Activated CD4-positive, alpha-beta T cell treated with anti-CD3 and anti-CD28 coated beads for 36 hours (primary cell): Measurements from ENCODE around the gene SLC16A1. TPM values are rescaled to one million over a fixed set of nuclear protein-coding genes. Genes with fewer than 3 reads are reported as not detected.

Source experiments
- ATAC-seq: fragments of 200-7000 bp; cut with Tn5 transposase; one replicate; pipeline ENCODE4 v1.10.0; 2021; ENCODE audit warnings: mild to moderate bottlenecking, moderate library complexity
- CTCF ChIA-PET: fragments of 350-600 bp; sonication (Branson Sonifier 250); formaldehyde crosslinking; loops from one replicate; lab custom pipeline; 2021; ENCODE audit warnings: antibody characterized with exemption; lab: Charles Lee
- POLR2A ChIA-PET: fragments of 350-600 bp; sonication (Branson Sonifier 250); formaldehyde crosslinking; loops from one replicate; lab custom pipeline; 2021; ENCODE audit warnings: antibody characterized with exemption, inconsistent platforms; lab: Charles Lee
- DNase-seq: peaks from one replicate; pipeline ENCODE4 v3.0.0-alpha.2; 2020
- H3K27ac Mint-ChIP-seq: one replicate; pipeline ENCODE4 v1.8.0; 2021; ENCODE audit warnings: mixed read lengths
- H3K27me3 Mint-ChIP-seq: one replicate; pipeline ENCODE4 v1.8.0; 2021; ENCODE audit warnings: mixed read lengths
- H3K36me3 Mint-ChIP-seq: one replicate; pipeline ENCODE4 v1.8.0; 2021; ENCODE audit warnings: low read depth, mixed read lengths
- H3K4me1 Mint-ChIP-seq: one replicate; pipeline ENCODE4 v1.8.0; 2021; ENCODE audit warnings: mixed read lengths
- H3K4me3 Mint-ChIP-seq: one replicate; pipeline ENCODE4 v1.8.0; 2021; ENCODE audit warnings: mild to moderate bottlenecking, moderate library complexity, mixed read lengths
- H3K9me3 Mint-ChIP-seq: one replicate; pipeline ENCODE4 v1.8.0; 2021; ENCODE audit warnings: low read depth, mixed read lengths
- intact Hi-C, 2 experiments: fragments of 100-400 bp; cut with DNase I in 1 of 2; cut with micrococcal nuclease in 1 of 2; formaldehyde crosslinking; loops; one replicate each; pipeline versions ENCODE4 v1.14.2 to v1.15.1; 2022 to 2024; cut with DNase I, micrococcal nuclease
- total RNA-seq, 2 experiments: library from RNA; stranded (reverse); gene quantifications; one replicate each; pipeline ENCODE4 v1.2.3, GENCODE V29; 2021

SLC16A1 gene
- total RNA-seq, 2 experiments from 2014 or later = 70.0 to 70.4 TPM

DNA sequence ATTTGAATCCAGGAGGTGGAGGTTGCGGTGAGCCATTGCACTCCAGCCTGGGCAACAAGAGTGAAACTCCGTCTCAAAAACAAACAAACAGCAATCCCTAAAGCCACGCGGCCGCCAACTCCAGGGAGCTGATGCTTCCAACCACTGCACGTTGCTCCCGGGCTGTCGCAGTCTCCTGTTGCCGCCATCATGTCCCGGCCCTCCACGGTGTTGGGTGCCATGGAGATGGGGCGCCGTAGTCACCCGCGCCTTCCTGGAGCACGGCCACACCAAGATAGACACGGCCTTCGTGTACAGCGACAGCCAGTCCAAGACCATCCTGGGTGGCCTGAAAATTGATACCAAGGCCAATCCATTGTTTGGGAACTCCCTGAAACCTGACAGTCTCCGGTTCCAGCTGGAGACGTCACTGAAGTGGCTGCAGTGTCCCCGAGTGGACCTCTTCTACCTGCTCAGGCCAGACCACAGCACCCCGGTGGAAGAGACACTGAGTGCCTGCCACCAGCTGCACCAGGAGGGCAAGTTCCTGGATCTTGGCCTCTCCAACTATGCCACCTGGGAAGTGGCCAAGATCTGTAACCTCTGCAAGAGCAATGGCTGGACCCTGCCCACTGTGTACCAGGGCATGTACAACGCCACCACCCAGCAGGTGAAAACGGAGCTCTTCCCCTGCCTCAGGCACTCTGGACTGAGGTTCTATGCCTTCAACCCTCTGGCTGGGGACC, 32.6 kb downstream of the SLC16A1 start:
- H3K27me3 Mint-ChIP-seq = no peaks in the 10 kb centered on the region
- no peak overlapping the region for H3K27ac Mint-ChIP-seq
- ChIA-PET POLR2A (no interaction called here), CTCF (interaction anchor here (0.7 kb wide), 1 partner anchor 100 kb away, joined by 3 read pairs; no protein-coding TSS in a partner anchor)
- no peak overlapping the region for H3K4me3 Mint-ChIP-seq
- DNase-seq (no peak), ATAC-seq (no peak)
- H3K4me1 Mint-ChIP-seq = no peaks in the 10 kb centered on the region
- intact Hi-C loops = no loop called here
- H3K36me3 Mint-ChIP-seq = peaks cover 53% of the 10 kb centered on the region
- H3K9me3 Mint-ChIP-seq = no peaks in the 10 kb centered on the region

- no peaks in the 10 kb centered on the region for H3K9me3 Mint-ChIP-seq
- peaks cover 44% of the 10 kb centered on the region for H3K36me3 Mint-ChIP-seq
- H3K4me1 Mint-ChIP-seq = peaks cover under 1% of the 10 kb centered on the region
- CTCF ChIA-PET = no interaction called here
- intact Hi-C loops = no loop called here
- H3K4me3 Mint-ChIP-seq = no peak overlapping the region
- POLR2A ChIA-PET = no interaction called here
- no peaks in the 10 kb centered on the region for H3K27me3 Mint-ChIP-seq
- no peak overlapping the region for H3K27ac Mint-ChIP-seq
- ATAC-seq = no peak
- no peak for DNase-seq
These were observed 44.3 kb downstream of the SLC16A1 start for GRCh38 chr1:112911506-112912220.

DNA sequence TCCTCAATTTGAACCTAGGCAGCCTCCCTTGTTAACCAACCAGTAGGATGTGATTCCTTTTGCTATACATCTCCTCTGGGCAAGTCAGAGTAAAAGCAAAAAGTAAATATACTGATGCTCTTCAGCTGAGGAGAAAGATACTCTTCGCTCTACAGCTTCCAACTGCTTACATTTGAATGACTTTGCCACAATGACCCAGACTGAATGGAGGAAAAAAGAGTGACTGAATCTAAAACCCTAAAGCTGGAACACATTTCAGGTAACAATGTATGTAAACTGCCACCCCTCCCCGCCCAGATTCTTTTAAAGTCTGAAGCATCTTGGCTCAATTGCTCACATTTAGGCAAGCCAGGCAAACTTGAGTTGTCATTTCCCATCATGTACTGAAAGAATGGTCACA, 46.1 kb downstream of the SLC16A1 start:
- Mint-ChIP-seq H3K27me3 (no peaks in the 10 kb centered on the region), H3K4me1 (peaks cover 19% of the 10 kb centered on the region), H3K36me3 (peaks cover 31% of the 10 kb centered on the region), H3K27ac (no peak overlapping the region), H3K4me3 (no peak overlapping the region), H3K9me3 (no peaks in the 10 kb centered on the region)
- DNase-seq (no peak), ATAC-seq (no peak)
- intact Hi-C loops = no loop called here
- POLR2A ChIA-PET = no interaction called here
- CTCF ChIA-PET = no interaction called here

DNA sequence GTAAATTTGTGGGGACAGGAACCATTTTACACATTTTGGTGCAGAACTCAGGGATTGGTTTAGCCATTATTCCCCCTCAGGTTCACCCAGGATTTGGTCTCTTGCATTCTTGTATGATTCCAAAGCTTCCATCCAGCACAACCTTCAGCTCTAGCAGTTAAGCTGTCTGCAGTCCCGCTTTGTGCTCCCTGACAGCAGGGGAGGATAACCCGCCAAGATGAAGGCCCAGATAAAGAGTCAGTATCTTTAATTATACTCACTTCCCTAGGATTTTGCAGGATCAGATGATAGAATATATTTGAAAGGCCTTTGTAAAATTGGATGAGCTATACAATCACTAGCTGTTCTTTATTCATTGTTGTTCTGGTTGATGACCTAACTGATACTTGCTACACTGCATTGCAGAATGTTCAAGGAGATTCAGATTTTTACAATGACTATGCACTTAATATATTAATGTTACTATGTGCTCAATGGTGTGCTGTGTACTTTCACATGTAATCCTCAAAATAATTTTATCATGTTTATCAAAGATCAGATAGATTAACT, 49.8 kb downstream of the SLC16A1 start:
- H3K36me3 Mint-ChIP-seq = peaks cover 8% of the 10 kb centered on the region
- H3K9me3 Mint-ChIP-seq = no peaks in the 10 kb centered on the region
- intact Hi-C loops = no loop called here
- POLR2A ChIA-PET = no interaction called here
- ATAC-seq (no peak), DNase-seq (no peak)
- H3K4me1 Mint-ChIP-seq = peaks cover 41% of the 10 kb centered on the region
- peak overlapping the region; percentile 45 for H3K27ac Mint-ChIP-seq
- CTCF ChIA-PET = interaction anchor here (3.5 kb wide), 1 partner anchor 167 kb away, joined by 20 read pairs; the partner anchor contains the start of gene LRIG2
- H3K4me3 Mint-ChIP-seq = no peak overlapping the region
- no peaks in the 10 kb centered on the region for H3K27me3 Mint-ChIP-seq

DNA sequence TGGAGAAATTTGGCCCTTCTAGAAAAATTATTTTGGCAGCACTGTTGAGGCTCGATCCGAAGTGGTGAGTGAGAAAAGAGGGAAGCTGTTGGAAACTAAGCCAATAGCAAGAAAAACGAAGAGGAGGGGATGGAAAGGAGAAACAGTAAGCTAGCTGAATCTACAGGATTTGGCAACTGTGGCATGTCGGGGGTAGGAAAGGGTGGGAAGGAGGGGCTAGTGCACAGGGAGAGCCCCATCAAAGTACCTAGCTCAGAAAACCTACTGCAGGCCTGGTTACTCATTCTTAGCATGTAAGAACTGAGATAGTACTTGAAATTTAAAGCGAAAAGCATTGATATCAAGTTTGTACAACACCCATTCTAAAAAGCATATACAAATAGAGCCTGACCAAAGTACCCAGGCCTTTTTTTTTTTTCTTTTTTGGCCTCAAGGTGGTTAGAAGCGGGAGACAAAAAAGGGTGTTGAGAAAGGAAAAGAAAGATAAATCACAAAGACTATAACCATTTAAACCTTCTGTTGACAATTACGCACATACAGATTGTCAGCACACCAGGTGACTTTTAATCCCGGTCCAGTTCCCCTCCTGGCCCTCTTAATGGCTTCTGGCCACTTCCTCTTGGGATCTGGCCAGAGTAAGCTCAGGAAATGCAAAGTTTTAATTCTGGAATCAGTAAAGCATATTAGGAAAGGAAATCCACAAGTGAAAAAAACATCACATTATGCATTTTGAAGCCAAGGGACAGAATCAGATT, 50.4 kb downstream of the SLC16A1 start:
- Mint-ChIP-seq H3K36me3 (peaks cover 6% of the 10 kb centered on the region), H3K9me3 (no peaks in the 10 kb centered on the region), H3K27ac (peak overlapping the region; percentile 59), H3K4me1 (peaks cover 41% of the 10 kb centered on the region), H3K27me3 (no peaks in the 10 kb centered on the region), H3K4me3 (no peak overlapping the region)
- CTCF ChIA-PET = interaction anchor here (3.5 kb wide), 1 partner anchor 168 kb away, joined by 20 read pairs; the partner anchor contains the start of gene LRIG2
- POLR2A ChIA-PET = no interaction called here
- DNase-seq = peak; percentile 33
- intact Hi-C loops = loop anchor here in 1 of 2 experiments (2.0 kb wide), 1 partner anchor 51 kb away; the partner anchor contains the start of gene SLC16A1
- peak; percentile 60 for ATAC-seq

DNA sequence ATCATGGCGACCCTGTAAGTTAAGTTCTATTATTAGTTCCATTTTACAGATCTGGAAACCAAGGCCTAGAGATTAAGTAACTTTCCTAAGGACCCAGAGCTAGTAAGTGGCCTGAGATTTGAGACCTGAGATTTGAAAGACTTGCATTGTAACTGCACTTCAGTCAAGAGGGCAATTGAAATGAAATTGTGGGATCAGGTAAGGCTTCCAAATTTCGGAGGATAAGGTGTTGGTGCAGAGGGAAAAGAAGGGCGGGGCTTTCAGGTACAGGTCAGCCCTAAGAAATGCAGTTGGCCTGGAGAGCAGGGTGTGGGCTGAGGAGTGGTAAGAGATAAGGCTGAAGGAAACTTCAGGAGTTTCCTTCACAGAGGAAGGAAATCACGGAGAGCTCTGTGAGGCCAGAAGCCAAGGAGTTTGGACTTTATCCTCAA, 51.1 kb downstream of the SLC16A1 start:
- no peaks in the 10 kb centered on the region for H3K9me3 Mint-ChIP-seq
- POLR2A ChIA-PET = interaction anchor here (0.5 to 0.6 kb wide), 2 partner anchors 11 to 123 kb away, joined by 3 to 6 read pairs; no protein-coding TSS in a partner anchor

DNA sequence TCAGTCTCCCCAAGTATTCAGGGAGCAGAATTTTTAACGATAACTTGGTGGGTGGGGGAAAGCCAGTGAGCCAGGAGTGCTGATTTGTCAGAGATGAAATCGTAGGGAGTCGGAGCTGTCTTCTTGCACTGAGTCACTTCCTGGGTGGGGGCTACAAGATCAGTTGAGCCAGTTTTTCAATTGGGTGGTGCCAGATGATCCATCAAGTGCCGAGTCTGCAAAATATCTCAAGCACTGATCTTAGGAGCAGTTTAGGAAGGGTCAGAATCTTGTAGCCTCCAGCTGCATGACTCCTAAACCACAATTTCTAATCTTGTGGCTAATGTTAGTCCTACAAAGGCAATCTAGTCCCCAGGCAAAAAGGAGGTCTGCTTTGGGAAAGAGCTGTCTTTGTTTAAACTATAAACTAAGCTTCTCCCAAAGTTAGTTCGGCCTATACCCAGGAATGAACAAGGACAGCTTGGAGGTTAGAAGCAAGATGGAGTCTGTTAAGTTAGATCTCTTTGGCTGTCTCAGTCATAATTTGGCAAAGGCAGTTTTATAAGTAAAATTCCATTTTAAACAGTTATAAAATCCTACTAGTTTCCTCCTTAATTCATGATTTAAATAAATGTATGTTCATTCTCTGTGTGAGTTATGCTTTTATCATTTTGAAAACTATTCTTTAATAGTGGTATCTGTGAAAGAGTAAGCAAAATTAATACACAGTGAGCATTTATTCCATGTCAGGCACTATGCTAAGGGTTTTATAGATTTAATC, 51.7 kb downstream of the SLC16A1 start:
- peak; percentile 80 for DNase-seq
- no peak overlapping the region for H3K4me3 Mint-ChIP-seq
- CTCF ChIA-PET = interaction anchor here (0.7 to 3.5 kb wide), 4 partner anchors 10 to 169 kb away, joined by 3 to 20 read pairs (median 3); partner anchors contain the start of gene LRIG2
- intact Hi-C loops = loop anchor here (1.0 to 2.0 kb wide), 4 partner anchors 53 to 508 kb away; partner anchors contain the start of genes CTTNBP2NL (in 1 of the 2) and SLC16A1 (in 1 of the 2)
- no peaks in the 10 kb centered on the region for H3K9me3 Mint-ChIP-seq
- POLR2A ChIA-PET = interaction anchor here (0.5 to 1.1 kb wide), 6 partner anchors 11 to 1244 kb away, joined by 3 to 6 read pairs (median 3); no protein-coding TSS in a partner anchor
- H3K27me3 Mint-ChIP-seq = no peaks in the 10 kb centered on the region
- H3K36me3 Mint-ChIP-seq = peaks cover 4% of the 10 kb centered on the region
- peak; percentile 96 for ATAC-seq
- peaks cover 41% of the 10 kb centered on the region for H3K4me1 Mint-ChIP-seq
- peak overlapping the region; percentile 83 for H3K27ac Mint-ChIP-seq

More for the DNA sequence above, 51.1 kb downstream of the SLC16A1 start:
- CTCF ChIA-PET = interaction anchor here (3.5 kb wide), 1 partner anchor 168 kb away, joined by 20 read pairs; the partner anchor contains the start of gene LRIG2
- Mint-ChIP-seq H3K4me3 (no peak overlapping the region), H3K27ac (peak overlapping the region; percentile 13), H3K4me1 (peaks cover 41% of the 10 kb centered on the region), H3K27me3 (no peaks in the 10 kb centered on the region), H3K36me3 (peaks cover 6% of the 10 kb centered on the region)
- no peak for DNase-seq
- no peak for ATAC-seq
- intact Hi-C loops = loop anchor here (1.0 to 2.0 kb wide), 4 partner anchors 52 to 509 kb away; partner anchors contain the start of genes CTTNBP2NL (in 1 of the 2) and SLC16A1 (in 1 of the 2)

- Mint-ChIP-seq H3K36me3 (no peaks in the 10 kb centered on the region), H3K27me3 (no peaks in the 10 kb centered on the region), H3K9me3 (no peaks in the 10 kb centered on the region), H3K4me3 (no peak overlapping the region), H3K4me1 (peaks cover 41% of the 10 kb centered on the region), H3K27ac (no peak overlapping the region)
- DNase-seq = no peak
- intact Hi-C loops = no loop called here
- ATAC-seq = no peak
- ChIA-PET CTCF (no interaction called here), POLR2A (no interaction called here)
These were observed 53.8 kb downstream of the SLC16A1 start for GRCh38 chr1:112902221-112902620.

- CTCF ChIA-PET = interaction anchor here (0.9 to 1.4 kb wide), 2 partner anchors 12 to 21 kb away, joined by 3 to 5 read pairs; no protein-coding TSS in a partner anchor
- H3K27me3 Mint-ChIP-seq = no peaks in the 10 kb centered on the region
- no peak overlapping the region for H3K4me3 Mint-ChIP-seq
- H3K27ac Mint-ChIP-seq = no peak overlapping the region
- peaks cover 37% of the 10 kb centered on the region for H3K4me1 Mint-ChIP-seq
- DNase-seq (no peak), ATAC-seq (no peak)
- POLR2A ChIA-PET = no interaction called here
- no peaks in the 10 kb centered on the region for H3K36me3 Mint-ChIP-seq
- no peaks in the 10 kb centered on the region for H3K9me3 Mint-ChIP-seq
- intact Hi-C loops = no loop called here
These were observed 54.6 kb downstream of the SLC16A1 start for GRCh38 chr1:112901387-112901786.

DNA sequence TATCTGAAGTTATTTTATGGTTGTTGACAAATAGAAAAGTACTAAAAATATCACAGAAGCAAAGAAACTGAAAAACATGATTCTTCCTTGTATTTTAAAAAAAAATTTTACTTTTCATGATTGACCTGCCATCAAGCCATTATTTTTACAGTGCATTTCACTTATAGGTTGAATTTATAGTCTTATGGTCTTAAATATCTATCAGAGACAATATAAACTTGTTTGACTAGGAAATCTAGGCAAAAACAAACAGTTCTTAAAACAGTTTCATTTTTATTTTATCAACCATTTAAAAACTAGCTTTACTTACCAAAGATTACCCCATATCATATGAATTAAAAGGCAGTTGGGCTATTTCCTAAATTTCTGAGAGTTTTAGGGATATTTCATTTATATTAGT, 59.2 kb downstream of the SLC16A1 start:
- Mint-ChIP-seq H3K4me1 (no peaks in the 10 kb centered on the region), H3K27ac (no peak overlapping the region), H3K4me3 (no peak overlapping the region), H3K9me3 (peaks cover 14% of the 10 kb centered on the region), H3K27me3 (no peaks in the 10 kb centered on the region), H3K36me3 (peaks cover 4% of the 10 kb centered on the region)
- CTCF ChIA-PET = interaction anchor here (0.6 to 1.0 kb wide), 3 partner anchors 16 to 471 kb away, joined by 3 to 4 read pairs (median 3); no protein-coding TSS in a partner anchor
- intact Hi-C loops = no loop called here
- no peak for ATAC-seq
- DNase-seq = no peak
- POLR2A ChIA-PET = no interaction called here
